SK-N-SH (cell line): ENCODE results near the gene MSI1. TPM values are rescaled to one million over a fixed set of nuclear protein-coding genes. Genes with fewer than 3 reads are reported as not detected.

Experiments used
- CTCF ChIA-PET: fragments of 300-600, 350-600 bp; formaldehyde crosslinking; extraction: SDS; loops from one replicate; lab custom pipeline; 2021; lab: Yijun Ruan, JAX
- POLR2A ChIA-PET: fragments of 350-600 bp; sonication (Branson Sonifier 250); formaldehyde crosslinking; extraction: SDS; loops from one replicate; lab custom pipeline; 2020; ENCODE audit warnings: antibody characterized with exemption, inconsistent platforms; lab: Yijun Ruan, JAX
- DNase-seq: peaks from one replicate; pipeline ENCODE4 v3.0.0; 2012
- H2AFZ ChIP-seq: fragments of 200-600 bp; sonication (generic); 2 replicates; pipeline ENCODE4 v1.8.1; 2016; ENCODE audit warnings: antibody characterized with exemption, mild to moderate bottlenecking, low read depth
- H3F3A ChIP-seq: fragments of 200-600 bp; sonication (generic); replicated peaks from 2 replicates; pipeline ENCODE3; 2016; ENCODE audit warnings: antibody characterized with exemption, mild to moderate bottlenecking; ENCODE audit not compliant: insufficient read depth
- H3K27ac ChIP-seq, 2 experiments: fragments of 200-500 bp in 1 of 2; fragments of 200-600 bp in 1 of 2; sonication (Bioruptor generic) in 1 of 2; sonication (generic), shearing (Covaris generic) in 1 of 2; 2 replicates each; pipeline versions ENCODE4 v1.5.1 to v1.6.1; 2014 to 2016; ENCODE audit warnings: low read depth in 2 of 2, inconsistent platforms in 1 of 2, low read length in 1 of 2, mild to moderate bottlenecking in 1 of 2, mixed read lengths in 1 of 2
- H3K27me3 ChIP-seq: fragments of 200-600 bp; sonication (generic), shearing (Covaris generic); 2 replicates; pipeline ENCODE4 v1.6.1; 2016; ENCODE audit warnings: mixed run types; ENCODE audit not compliant: insufficient read depth
- H3K36me3 ChIP-seq, 2 experiments: fragments of 200-500 bp in 1 of 2; fragments of 200-600 bp in 1 of 2; sonication (Bioruptor generic) in 1 of 2; sonication (generic) in 1 of 2; replicated peaks in 1 of 2; 2 replicates each; pipeline versions ENCODE3 to v1.5.1; 2014 to 2016; ENCODE audit warnings: low read length in 1 of 2, mild to moderate bottlenecking in 1 of 2; ENCODE audit not compliant: insufficient read depth in 2 of 2, control insufficient read depth in 1 of 2
- H3K4me1 ChIP-seq, 2 experiments: fragments of 200-500 bp in 1 of 2; fragments of 200-600 bp in 1 of 2; sonication (Bioruptor generic) in 1 of 2; sonication (generic), shearing (Covaris generic) in 1 of 2; 2 replicates each; pipeline versions ENCODE4 v1.5.1 to v1.6.1; 2014 to 2016; ENCODE audit warnings: low read depth in 1 of 2, low read length in 1 of 2, mixed run types in 1 of 2; ENCODE audit not compliant: insufficient read depth in 2 of 2, control insufficient read depth in 1 of 2
- H3K4me2 ChIP-seq: fragments of 200-600 bp; sonication (generic), shearing (Covaris generic); 2 replicates; pipeline ENCODE4 v1.6.1; 2017; ENCODE audit warnings: mixed run types
- H3K4me3 ChIP-seq, 2 experiments: fragments of 200-500 bp in 1 of 2; fragments of 200-600 bp in 1 of 2; sonication (Bioruptor generic) in 1 of 2; sonication (generic), shearing (Covaris generic) in 1 of 2; 2 replicates each; pipeline versions ENCODE4 v1.5.1 to v1.8.1; 2014 to 2016; ENCODE audit warnings: low read depth in 2 of 2, inconsistent platforms in 1 of 2, low read length in 1 of 2, mild to moderate bottlenecking in 1 of 2, mixed read lengths in 1 of 2, moderate library complexity in 1 of 2
- H3K79me2 ChIP-seq: fragments of 200-600 bp; sonication (generic); 2 replicates; pipeline ENCODE4 v1.8.1; 2017; ENCODE audit warnings: mild to moderate bottlenecking; ENCODE audit not compliant: insufficient read depth
- H3K9ac ChIP-seq: fragments of 200-600 bp; sonication (generic); 2 replicates; pipeline ENCODE4 v1.6.1; 2017; ENCODE audit warnings: mixed run types
- H3K9me2 ChIP-seq: fragments of 200-600 bp; sonication (generic); 2 replicates; pipeline ENCODE4 v1.6.1; 2017; ENCODE audit warnings: mixed run types
- H3K9me3 ChIP-seq: fragments of 200-600 bp; sonication (generic); 2 replicates; pipeline ENCODE4 v1.6.1; 2017; ENCODE audit warnings: mixed run types, mild to moderate bottlenecking, moderate library complexity
- H4K20me1 ChIP-seq: fragments of 200-600 bp; sonication (generic); 2 replicates; pipeline ENCODE4 v1.6.1; 2017; ENCODE audit warnings: mild to moderate bottlenecking, mixed run types; ENCODE audit not compliant: insufficient read depth
- CHD2 ChIP-seq: fragments of 150-350 bp; IDR thresholded peaks from 2 replicates; pipeline ENCODE4 v1.6.1; 2018; ENCODE audit warnings: low read length; ENCODE audit not compliant: partially characterized antibody
- CTCF ChIP-seq: fragments of 200-600 bp; sonication (generic); IDR thresholded peaks from 2 replicates; pipeline ENCODE4 v1.6.1; 2017; ENCODE audit warnings: antibody characterized with exemption, mild to moderate bottlenecking, moderate library complexity
- ELF1 ChIP-seq: IDR thresholded peaks from 2 replicates; pipeline ENCODE4 v1.4.0; 2012
- EZH2phosphoT487 ChIP-seq: fragments of 200-600 bp; sonication (generic); IDR thresholded peaks from 2 replicates; pipeline ENCODE4 v1.6.1; 2017; ENCODE audit warnings: low read depth, mixed run types, mild to moderate bottlenecking, antibody characterized with exemption, moderate library complexity, borderline replicate concordance
- FOSL2 ChIP-seq: IDR thresholded peaks from 2 replicates; pipeline ENCODE4 v1.4.0; 2012; ENCODE audit warnings: low read depth, mild to moderate bottlenecking, moderate library complexity, borderline replicate concordance
- FOXM1 ChIP-seq: IDR thresholded peaks from 2 replicates; pipeline ENCODE4 v1.4.0; 2012; ENCODE audit warnings: low read depth, mild to moderate bottlenecking
- GATA2 ChIP-seq: sonication (generic); formaldehyde crosslinking; IDR thresholded peaks from 2 replicates; pipeline ENCODE4 v1.5.0; 2020; ENCODE audit warnings: mild to moderate bottlenecking, missing genetic modification reagents
- JUND ChIP-seq: IDR thresholded peaks from 2 replicates; pipeline ENCODE4 v1.4.0; 2012
- MAX ChIP-seq: IDR thresholded peaks from 2 replicates; pipeline ENCODE4 v1.4.0; 2012; ENCODE audit warnings: low read depth
- MEF2A ChIP-seq: IDR thresholded peaks from 2 replicates; pipeline ENCODE4 v1.4.0; 2012; ENCODE audit warnings: low read depth, borderline replicate concordance
- POLR2AphosphoS5 ChIP-seq: IDR thresholded peaks from 2 replicates; pipeline ENCODE4 v1.6.1; 2012; ENCODE audit warnings: low read depth, low read length
- REST ChIP-seq: IDR thresholded peaks from 2 replicates; pipeline ENCODE4 v1.6.1; 2012; ENCODE audit warnings: mild to moderate bottlenecking, low read depth, low read length, moderate library complexity
- RFX5 ChIP-seq: IDR thresholded peaks from 2 replicates; pipeline ENCODE4 v1.6.1; 2012; ENCODE audit warnings: mild to moderate bottlenecking, improper control_type of control experiment, low read length
- RXRA ChIP-seq: IDR thresholded peaks from 2 replicates; pipeline ENCODE4 v1.4.0; 2012; ENCODE audit warnings: low read depth, mild to moderate bottlenecking, borderline replicate concordance
- SIN3A ChIP-seq: IDR thresholded peaks from 2 replicates; pipeline ENCODE4 v1.6.1; 2012; ENCODE audit warnings: low read depth, mild to moderate bottlenecking, low read length, moderate library complexity, borderline replicate concordance
- SMC3 ChIP-seq: IDR thresholded peaks from 2 replicates; pipeline ENCODE4 v1.6.1; 2012; ENCODE audit warnings: low read depth, low read length, improper control_type of control experiment
- TCF12 ChIP-seq: IDR thresholded peaks from 2 replicates; pipeline ENCODE4 v1.4.0; 2012
- TEAD4 ChIP-seq: IDR thresholded peaks from 2 replicates; pipeline ENCODE4 v1.4.0; 2012; ENCODE audit warnings: mild to moderate bottlenecking, borderline replicate concordance; ENCODE audit not compliant: insufficient read depth
- USF2 ChIP-seq: fragments of 150-350 bp; IDR thresholded peaks from 2 replicates; pipeline ENCODE4 v1.6.1; 2017; ENCODE audit warnings: antibody characterized with exemption, low read length, low read depth, borderline replicate concordance
- ZBTB33 ChIP-seq: IDR thresholded peaks from 2 replicates; pipeline ENCODE4 v1.4.0; 2012; ENCODE audit warnings: low read depth, borderline replicate concordance
- WGBS: methylation state at CpG from one replicate; pipeline ENCODE4 v1.1.6; 2017; ENCODE audit warnings: low lambda C conversion rate; 5-methylcytosine and 5-hydroxymethylcytosine counted together
- polyA plus RNA-seq, 3 experiments: library from polyadenylated mRNA; depleted of rRNA; stranded (reverse); fragments of >200 nt; gene quantifications; 2 replicates each; pipeline ENCODE4 v1.2.3, GENCODE V29; 2012

The MSI1 gene
- polyA plus RNA-seq, 1 of the 3 experiments (the other 2 are of a cell fraction), result 1.7 TPM

GRCh38 chr12:120399531-120399930 lies 30.6 kb upstream of the MSI1 start (continued):
- no peak for TF ChIP-seq CTCF
- TF ChIP-seq MAX, result no peak
- TF ChIP-seq RFX5, result no peak
- TF ChIP-seq SIN3A, result no peak
- no peak for TF ChIP-seq CHD2
- no peak for TF ChIP-seq REST

GRCh38 chr12:120397824-120398540 lies 29.0 kb upstream of the MSI1 start:
- no peaks in the 10 kb centered on the region for H3F3A ChIP-seq
- H3K9me2 ChIP-seq, result no peaks in the 10 kb centered on the region
- H3K9ac ChIP-seq, result no peak overlapping the region
- H3K27ac ChIP-seq, result no peak overlapping the region
- 86% methylated on average over 28 of the region's 33 CpGs for whole genome bisulfite sequencing
- H3K4me2 ChIP-seq, result no peak overlapping the region
- no peak overlapping the region for H2AFZ ChIP-seq
- DNase-seq, result no peak
- no peaks in the 10 kb centered on the region for H3K9me3 ChIP-seq
- no peaks in the 10 kb centered on the region for H3K36me3 ChIP-seq
- TF ChIP-seq POLR2AphosphoS5 (no peak), MEF2A (no peak), ELF1 (no peak), ZBTB33 (no peak), EZH2phosphoT487 (no peak), RXRA (no peak), SMC3 (no peak), GATA2 (CRISPR knock-in tag) (no peak), JUND (no peak), TEAD4 (no peak), RFX5 (no peak), FOXM1 (no peak), SIN3A (no peak), TCF12 (no peak), USF2 (no peak), FOSL2 (no peak)
- TF ChIP-seq, all 33 proteins: peak for 0
- no peaks in the 10 kb centered on the region for H4K20me1 ChIP-seq
- no peaks in the 10 kb centered on the region for H3K79me2 ChIP-seq
- ChIA-PET POLR2A (no interaction called here), CTCF (no interaction called here)
- no peaks in the 10 kb centered on the region; a peak in 1 of 4 replicates for H3K4me1 ChIP-seq
- H3K27me3 ChIP-seq, result no peaks in the 10 kb centered on the region
- H3K4me3 ChIP-seq, result no peak overlapping the region
